ENCODE results near the gene ZRANB3. TPM values are rescaled to one million over a fixed set of nuclear protein-coding genes. Genes with fewer than 3 reads are reported as not detected.
"Not testable (repeated sequence)": the region's sequence is repeated elsewhere in the genome, so short reads cannot be mapped to it uniquely, and the experiment has no call there.

The ZRANB3 gene
- total and polyA plus RNA-seq, 4 donors, result 2.5 to 7.2 (median 4.1) TPM

DNA sequence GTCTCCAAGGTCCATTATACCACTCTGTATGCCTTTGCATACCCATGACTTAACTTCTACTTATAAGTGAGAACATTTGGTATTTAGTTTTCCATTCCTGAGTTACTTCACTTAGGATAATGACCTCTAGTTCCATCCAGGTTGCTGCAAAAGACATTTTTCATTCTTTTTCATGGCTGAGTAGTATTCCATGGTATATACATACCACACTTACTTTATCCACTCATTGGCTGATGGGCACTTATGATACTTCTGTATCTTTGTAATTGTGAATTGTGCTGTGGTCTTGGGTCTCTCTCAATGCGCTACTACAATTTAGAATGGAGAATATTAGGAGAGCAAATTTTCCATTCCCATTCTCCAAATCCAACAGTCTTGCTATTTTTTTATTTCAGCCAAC lies 76.4 kb downstream of the ZRANB3 start:
- Histone ChIP-seq H3K9me3 (ENCODE audit: control insufficient read depth in 4 of 4, low read length in 3 of 4) (no peaks in the 10 kb centered on the region), H3K4me1 (ENCODE audit: control insufficient read depth in 4 of 4, insufficient read depth in 4 of 4, low read length in 3 of 4) (no peaks in the 10 kb centered on the region), H3K36me3 (ENCODE audit: control insufficient read depth in 4 of 4, insufficient read depth in 3 of 4, low read depth in 1 of 4, low read length in 3 of 4) (no peaks in the 10 kb centered on the region), H3K27ac (ENCODE audit: low read depth in 1 of 2, low read length in 2 of 2) (no peak overlapping the region), H3K9ac (ENCODE audit: low read depth in 1 of 2, low read length in 2 of 2) (no peak overlapping the region), H3K4me3 (ENCODE audit: low read depth in 1 of 3, low read length in 3 of 3) (no peak overlapping the region), H3K27me3 (ENCODE audit: control insufficient read depth in 4 of 4, insufficient read depth in 4 of 4, low read length in 3 of 4) (no peaks in the 10 kb centered on the region)
- no peak for DNase-seq (ENCODE audit: low spot score)
- WGBS, result 95% methylated on average over 1 of the region's 1 CpG
- TF ChIP-seq REST (IDR thresholded peaks at IDR 0.05), result no peak
- no peak for TF ChIP-seq FOXA2 (IDR thresholded peaks at IDR 0.05)
- TF ChIP-seq HNF4A (conservative IDR thresholded peaks at IDR 0.05), result no peak
- no peak for TF ChIP-seq JUND (IDR thresholded peaks at IDR 0.05)
- TF ChIP-seq, protein P1, sequence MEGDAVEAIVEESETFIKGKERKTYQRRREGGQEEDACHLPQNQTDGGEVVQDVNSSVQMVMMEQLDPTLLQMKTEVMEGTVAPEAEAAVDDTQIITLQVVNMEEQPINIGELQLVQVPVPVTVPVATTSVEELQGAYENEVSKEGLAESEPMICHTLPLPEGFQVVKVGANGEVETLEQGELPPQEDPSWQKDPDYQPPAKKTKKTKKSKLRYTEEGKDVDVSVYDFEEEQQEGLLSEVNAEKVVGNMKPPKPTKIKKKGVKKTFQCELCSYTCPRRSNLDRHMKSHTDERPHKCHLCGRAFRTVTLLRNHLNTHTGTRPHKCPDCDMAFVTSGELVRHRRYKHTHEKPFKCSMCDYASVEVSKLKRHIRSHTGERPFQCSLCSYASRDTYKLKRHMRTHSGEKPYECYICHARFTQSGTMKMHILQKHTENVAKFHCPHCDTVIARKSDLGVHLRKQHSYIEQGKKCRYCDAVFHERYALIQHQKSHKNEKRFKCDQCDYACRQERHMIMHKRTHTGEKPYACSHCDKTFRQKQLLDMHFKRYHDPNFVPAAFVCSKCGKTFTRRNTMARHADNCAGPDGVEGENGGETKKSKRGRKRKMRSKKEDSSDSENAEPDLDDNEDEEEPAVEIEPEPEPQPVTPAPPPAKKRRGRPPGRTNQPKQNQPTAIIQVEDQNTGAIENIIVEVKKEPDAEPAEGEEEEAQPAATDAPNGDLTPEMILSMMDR (IDR thresholded peaks at IDR 0.05; ENCODE audit: low read depth, low read length, missing input control), result no peak
- no peak for TF ChIP-seq NR2F2 (IDR thresholded peaks at IDR 0.05)
- TF ChIP-seq RAD21 (IDR thresholded peaks at IDR 0.05), result no peak
- TF ChIP-seq RXRA (IDR thresholded peaks at IDR 0.05), result no peak
- TF ChIP-seq EGR1 (IDR thresholded peaks at IDR 0.05; ENCODE audit: low read depth in 2 of 2), result no peak
- no peak for TF ChIP-seq HNF4G (IDR thresholded peaks at IDR 0.05)
- TF ChIP-seq SP1 (IDR thresholded peaks at IDR 0.05), result no peak
- TF ChIP-seq TAF1 (conservative IDR thresholded peaks at IDR 0.05), result no peak
- no peak for TF ChIP-seq GABPA (IDR thresholded peaks at IDR 0.05 in 1 of 2, conservative IDR thresholded peaks at IDR 0.05 in 1 of 2)
- TF ChIP-seq ATF3 (IDR thresholded peaks at IDR 0.05), result no peak
- TF ChIP-seq, protein P2, sequence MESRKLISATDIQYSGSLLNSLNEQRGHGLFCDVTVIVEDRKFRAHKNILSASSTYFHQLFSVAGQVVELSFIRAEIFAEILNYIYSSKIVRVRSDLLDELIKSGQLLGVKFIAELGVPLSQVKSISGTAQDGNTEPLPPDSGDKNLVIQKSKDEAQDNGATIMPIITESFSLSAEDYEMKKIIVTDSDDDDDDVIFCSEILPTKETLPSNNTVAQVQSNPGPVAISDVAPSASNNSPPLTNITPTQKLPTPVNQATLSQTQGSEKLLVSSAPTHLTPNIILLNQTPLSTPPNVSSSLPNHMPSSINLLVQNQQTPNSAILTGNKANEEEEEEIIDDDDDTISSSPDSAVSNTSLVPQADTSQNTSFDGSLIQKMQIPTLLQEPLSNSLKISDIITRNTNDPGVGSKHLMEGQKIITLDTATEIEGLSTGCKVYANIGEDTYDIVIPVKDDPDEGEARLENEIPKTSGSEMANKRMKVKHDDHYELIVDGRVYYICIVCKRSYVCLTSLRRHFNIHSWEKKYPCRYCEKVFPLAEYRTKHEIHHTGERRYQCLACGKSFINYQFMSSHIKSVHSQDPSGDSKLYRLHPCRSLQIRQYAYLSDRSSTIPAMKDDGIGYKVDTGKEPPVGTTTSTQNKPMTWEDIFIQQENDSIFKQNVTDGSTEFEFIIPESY (IDR thresholded peaks at IDR 0.05), result no peak

GRCh38 chr2:135453027-135453426 lies 78.0 kb downstream of the ZRANB3 start:
- DNase-seq (ENCODE audit: low spot score); H3K27ac ChIP-seq (ENCODE audit: low read depth in 1 of 2, low read length in 2 of 2); H3K9me3 ChIP-seq (ENCODE audit: control insufficient read depth in 4 of 4, low read length in 3 of 4); H3K36me3 ChIP-seq (ENCODE audit: control insufficient read depth in 4 of 4, insufficient read depth in 3 of 4, low read depth in 1 of 4, low read length in 3 of 4); H3K4me3 ChIP-seq (ENCODE audit: low read depth in 1 of 3, low read length in 3 of 3); H3K4me1 ChIP-seq (ENCODE audit: control insufficient read depth in 4 of 4, insufficient read depth in 4 of 4, low read length in 3 of 4); H3K27me3 ChIP-seq (ENCODE audit: control insufficient read depth in 4 of 4, insufficient read depth in 4 of 4, low read length in 3 of 4); H3K9ac ChIP-seq (ENCODE audit: low read depth in 1 of 2, low read length in 2 of 2): not testable (repeated sequence)
- WGBS, result 96% methylated on average over 1 of the region's 1 CpG

All from liver (tissue), 9 donors.